ENCODE data around the gene EIF2D.

EIF2D gene

DNA sequence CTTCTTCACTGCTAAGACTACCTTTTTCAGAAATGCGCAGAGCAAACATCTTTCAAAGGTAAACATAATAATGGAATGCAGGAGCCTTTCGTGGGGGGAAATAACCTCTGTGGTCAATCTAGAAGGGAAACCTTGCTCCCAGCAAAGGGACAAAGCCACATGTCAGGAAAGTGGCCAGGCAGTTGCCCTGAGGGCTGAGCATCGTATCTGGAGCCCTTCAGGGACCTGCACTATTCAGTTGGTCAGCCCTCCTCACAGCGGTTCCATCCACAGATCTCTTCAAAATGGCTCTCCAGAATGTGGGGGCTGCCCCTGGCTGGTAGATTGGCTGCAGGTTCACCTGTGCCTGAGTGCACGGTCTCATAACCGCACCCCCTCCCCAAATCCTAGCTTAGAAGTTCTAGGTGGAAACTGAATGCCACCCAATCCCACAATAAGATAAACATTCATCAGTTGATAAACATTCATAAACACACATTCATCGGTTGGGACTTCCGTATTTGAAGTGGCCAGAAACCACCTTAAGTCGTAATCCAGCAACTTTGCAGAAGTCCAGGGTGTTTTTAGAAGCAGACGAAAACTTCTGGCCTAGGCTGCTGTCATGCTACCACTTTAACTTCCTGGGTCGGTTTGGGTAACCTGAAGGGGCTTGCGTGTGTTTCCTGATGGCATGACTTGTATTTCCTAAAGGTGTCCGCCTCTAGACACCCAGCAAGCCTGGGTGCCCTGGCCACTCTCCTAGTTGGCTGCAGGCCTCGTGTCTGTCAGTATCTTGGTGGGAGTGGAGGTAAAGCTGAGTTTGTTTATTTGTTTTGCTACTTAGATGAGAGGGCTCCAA, 54.4 kb downstream of the EIF2D start:
- TF ChIP-seq, protein P1, sequence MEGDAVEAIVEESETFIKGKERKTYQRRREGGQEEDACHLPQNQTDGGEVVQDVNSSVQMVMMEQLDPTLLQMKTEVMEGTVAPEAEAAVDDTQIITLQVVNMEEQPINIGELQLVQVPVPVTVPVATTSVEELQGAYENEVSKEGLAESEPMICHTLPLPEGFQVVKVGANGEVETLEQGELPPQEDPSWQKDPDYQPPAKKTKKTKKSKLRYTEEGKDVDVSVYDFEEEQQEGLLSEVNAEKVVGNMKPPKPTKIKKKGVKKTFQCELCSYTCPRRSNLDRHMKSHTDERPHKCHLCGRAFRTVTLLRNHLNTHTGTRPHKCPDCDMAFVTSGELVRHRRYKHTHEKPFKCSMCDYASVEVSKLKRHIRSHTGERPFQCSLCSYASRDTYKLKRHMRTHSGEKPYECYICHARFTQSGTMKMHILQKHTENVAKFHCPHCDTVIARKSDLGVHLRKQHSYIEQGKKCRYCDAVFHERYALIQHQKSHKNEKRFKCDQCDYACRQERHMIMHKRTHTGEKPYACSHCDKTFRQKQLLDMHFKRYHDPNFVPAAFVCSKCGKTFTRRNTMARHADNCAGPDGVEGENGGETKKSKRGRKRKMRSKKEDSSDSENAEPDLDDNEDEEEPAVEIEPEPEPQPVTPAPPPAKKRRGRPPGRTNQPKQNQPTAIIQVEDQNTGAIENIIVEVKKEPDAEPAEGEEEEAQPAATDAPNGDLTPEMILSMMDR (IDR thresholded peaks at IDR 0.05; ENCODE audit: extremely low read depth, insufficient read depth, missing control alignments) = no peak
- DNase-seq (ENCODE audit: low spot score) = no peak
- in situ Hi-C loops (cut with MboI; ENCODE audit: low pct_unique_long_range_greater_than_20kb, low sequenced_read_pairs, unreplicated experiment) = no loop called here

DNA sequence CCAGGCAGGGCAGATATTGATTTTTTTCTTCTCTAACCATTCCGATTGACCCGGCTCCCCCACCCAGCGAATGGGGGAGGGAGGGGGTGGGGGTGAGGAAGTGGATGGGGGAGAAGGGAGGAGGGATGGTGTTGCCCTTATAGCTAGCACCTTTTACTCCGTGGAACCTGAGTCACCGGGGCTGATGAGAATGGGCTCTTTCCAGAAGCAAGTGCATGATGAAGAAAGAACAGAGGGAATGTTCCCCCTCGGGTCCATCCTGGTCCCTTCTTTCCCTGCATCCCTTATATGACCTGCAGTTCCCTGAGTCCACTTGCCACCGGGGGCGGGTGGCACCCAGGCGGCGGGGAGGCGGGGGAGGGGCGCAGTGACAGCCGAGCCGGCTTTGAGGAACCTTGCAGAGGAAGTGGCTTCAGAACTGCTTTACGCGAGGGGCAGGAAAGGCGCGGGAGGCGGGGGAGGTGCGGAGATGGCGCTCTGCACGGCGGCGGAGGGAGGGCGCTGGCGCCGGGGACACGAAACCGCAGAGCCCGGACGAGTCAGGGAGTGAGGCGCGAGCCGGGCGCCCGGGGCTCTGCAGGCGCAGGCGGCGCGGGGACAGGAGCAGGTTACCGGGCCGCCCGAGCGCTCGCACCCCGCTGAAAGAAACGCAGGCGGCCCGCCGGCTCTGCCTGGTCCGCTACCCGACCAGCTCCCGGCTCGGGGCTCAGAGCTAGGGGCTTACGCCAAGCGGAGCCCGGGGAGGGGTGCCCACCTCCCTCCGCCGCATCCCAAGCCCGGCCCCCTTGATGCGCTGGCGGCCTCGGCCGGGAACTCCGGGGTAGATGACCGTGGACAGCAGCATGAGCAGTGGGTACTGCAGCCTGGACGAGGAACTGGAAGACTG, 55.3 kb downstream of the EIF2D start:
- peak; percentile 70 for DNase-seq (ENCODE audit: low spot score)
- in situ Hi-C loops (cut with MboI; ENCODE audit: low pct_unique_long_range_greater_than_20kb, low sequenced_read_pairs, unreplicated experiment) = no loop called here
- TF ChIP-seq, protein P1 (IDR thresholded peaks at IDR 0.05; ENCODE audit: extremely low read depth, insufficient read depth, missing control alignments) = no peak

DNA sequence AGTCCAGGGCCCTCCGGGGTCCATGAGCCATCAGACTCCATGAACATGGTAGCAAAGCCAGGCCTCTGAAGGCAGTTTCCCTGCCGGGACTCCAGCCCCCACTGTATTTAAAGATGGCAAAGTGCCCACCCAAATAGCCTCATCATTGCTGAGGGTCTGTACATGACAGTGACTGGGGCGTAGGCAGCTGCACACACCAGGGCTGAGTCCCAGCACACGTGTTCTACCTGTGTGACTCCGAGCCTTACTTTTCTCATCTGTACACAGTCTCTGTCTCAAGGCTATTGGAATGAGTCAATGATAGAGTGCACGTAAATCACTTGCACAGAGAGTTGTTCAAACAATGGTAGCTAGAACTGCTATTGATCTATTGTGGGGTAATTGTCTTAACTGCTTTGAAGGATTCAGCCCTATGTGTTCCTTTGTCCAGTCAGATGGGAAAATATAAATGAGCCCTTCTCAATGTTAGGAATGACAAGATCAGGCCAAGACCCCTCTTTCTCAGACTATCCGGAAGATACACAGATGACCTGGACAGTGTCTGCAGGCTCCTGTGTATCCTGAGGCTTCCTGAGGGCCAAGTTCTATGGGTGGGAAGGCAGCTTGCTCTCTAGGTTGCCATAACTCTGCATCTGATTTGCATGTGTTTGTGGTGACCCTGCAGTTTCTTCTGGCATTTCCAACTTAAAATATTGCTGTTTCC, 56.1 kb downstream of the EIF2D start:
- in situ Hi-C loops (cut with MboI; ENCODE audit: low pct_unique_long_range_greater_than_20kb, low sequenced_read_pairs, unreplicated experiment) = no loop called here
- TF ChIP-seq, protein P1 (IDR thresholded peaks at IDR 0.05; ENCODE audit: extremely low read depth, insufficient read depth, missing control alignments) = no peak
- no peak for DNase-seq (ENCODE audit: low spot score)

DNA sequence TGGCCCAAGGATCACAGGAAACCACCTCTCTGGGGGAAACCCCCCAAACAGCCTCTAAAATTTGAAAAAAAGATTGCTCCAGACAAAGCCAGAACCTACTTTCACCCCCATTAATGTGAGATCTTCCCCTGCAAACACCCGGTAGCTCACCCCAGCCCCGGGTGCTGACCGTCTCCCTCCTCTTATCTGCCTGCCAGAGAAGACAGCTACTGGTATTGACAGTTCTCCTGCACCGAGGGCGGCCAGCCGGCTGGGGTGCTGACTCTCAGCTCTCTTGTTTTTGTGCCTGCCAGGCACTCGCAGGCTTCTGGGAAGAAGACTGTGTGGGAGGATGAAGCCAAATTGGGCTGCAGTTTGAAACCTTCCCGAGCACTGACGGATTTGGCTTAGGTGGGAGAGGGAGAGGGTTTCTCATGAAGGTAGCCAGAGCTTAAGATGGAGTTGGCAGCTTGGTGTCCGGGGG, 56.8 kb downstream of the EIF2D start:
- TF ChIP-seq, protein P1 (IDR thresholded peaks at IDR 0.05; ENCODE audit: extremely low read depth, insufficient read depth, missing control alignments) = no peak
- peak; percentile 68 for DNase-seq (ENCODE audit: low spot score)

DNA sequence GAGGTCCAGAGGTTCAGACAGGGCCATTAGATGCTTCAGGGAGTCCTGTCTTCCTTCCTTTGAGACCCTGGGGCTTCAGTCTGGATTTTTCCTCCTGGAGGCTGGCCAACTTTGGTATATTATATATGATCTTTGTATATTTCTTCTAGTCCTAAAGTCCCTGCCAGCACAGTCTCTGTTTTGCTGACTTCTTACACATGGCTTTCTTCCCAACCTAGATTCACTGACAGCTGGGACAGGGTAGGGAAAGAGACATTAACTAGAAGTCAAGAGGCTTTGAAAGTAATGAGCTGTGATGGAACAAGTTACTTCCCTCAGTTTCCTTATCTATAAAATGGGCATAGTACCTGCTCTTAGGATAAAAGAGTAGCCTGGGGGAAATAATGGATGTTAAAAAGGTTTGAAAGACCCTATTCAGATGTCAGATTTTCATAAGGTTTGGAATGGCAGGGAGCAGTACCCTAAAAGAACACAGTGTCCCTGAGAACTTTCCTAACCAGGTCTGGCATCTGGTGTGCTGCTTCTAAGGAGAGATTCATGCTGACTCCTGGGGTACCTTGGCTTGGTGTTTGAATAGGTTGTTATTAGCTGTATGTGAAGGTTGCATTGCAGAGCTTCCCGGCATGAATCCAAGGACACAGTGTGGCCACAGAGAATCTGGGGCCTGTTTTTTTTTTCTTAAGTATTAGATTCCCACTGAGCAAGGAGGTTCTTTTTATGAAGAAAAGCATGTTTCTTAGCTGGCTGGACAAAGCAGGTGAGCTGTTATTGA, 57.4 kb downstream of the EIF2D start:
- DNase-seq (ENCODE audit: low spot score) = no peak
- TF ChIP-seq, protein P1 (IDR thresholded peaks at IDR 0.05; ENCODE audit: extremely low read depth, insufficient read depth, missing control alignments) = no peak
- in situ Hi-C loops (cut with MboI; ENCODE audit: low pct_unique_long_range_greater_than_20kb, low sequenced_read_pairs, unreplicated experiment) = no loop called here

More for the DNA sequence above, 56.8 kb downstream of the EIF2D start:
- in situ Hi-C loops (cut with MboI; ENCODE audit: low pct_unique_long_range_greater_than_20kb, low sequenced_read_pairs, unreplicated experiment) = no loop called here

Data from GM13977 (cell line).